GM15510 (cell line): ENCODE measurements around the gene HES4.

ENCODE experiments used
- POLR2A ChIP-seq: IDR thresholded peaks from 3 replicates; pipeline ENCODE4 v1.6.1; 2011; ENCODE audit warnings: borderline replicate concordance; ENCODE audit not compliant: insufficient read length; ENCODE audit errors: extremely low read depth

Gene HES4

GRCh38 chr1:996851-997712 is 2.8 kb downstream of the HES4 start:
- no peak for TF ChIP-seq POLR2A

- no peak for TF ChIP-seq POLR2A
Measured at GRCh38 chr1:995665-996633, 3.9 kb downstream of the HES4 start.

- no peak for TF ChIP-seq POLR2A
Measured at GRCh38 chr1:993379-993995, 6.4 kb downstream of the HES4 start.

- no peak for TF ChIP-seq POLR2A
Measured at GRCh38 chr1:992362-992761, 7.5 kb downstream of the HES4 start.

GRCh38 chr1:991895-992294 is 8.0 kb downstream of the HES4 start:
- no peak for TF ChIP-seq POLR2A

GRCh38 chr1:985126-985525 is 14.8 kb downstream of the HES4 start:
- no peak for TF ChIP-seq POLR2A

- no peak for TF ChIP-seq POLR2A
Measured at GRCh38 chr1:984476-984814, 15.5 kb downstream of the HES4 start.

- no peak for TF ChIP-seq POLR2A
Measured at GRCh38 chr1:983798-984475, 16.0 kb downstream of the HES4 start.

- TF ChIP-seq POLR2A, result no peak
Measured at GRCh38 chr1:982765-983436, 17.0 kb downstream of the HES4 start.

- no peak for TF ChIP-seq POLR2A
Measured at GRCh38 chr1:981955-982558, 17.8 kb downstream of the HES4 start, which contains the start of gene PERM1. TSS of gene PERM1 (minus strand) at chr1:982093. CDS start at chr1:981029, 1,064 bp downstream.

- no peak for TF ChIP-seq POLR2A
Measured at GRCh38 chr1:981491-981954, 18.4 kb downstream of the HES4 start.

- TF ChIP-seq POLR2A, result no peak
Measured at GRCh38 chr1:980602-981395, 19.1 kb downstream of the HES4 start.
